Stimulated activated CD8-positive, alpha-beta memory T cell treated with anti-CD3 and anti-CD28 coated beads, Interleukin-12 subunit alpha, Interleukin-12 subunit beta, amount 100 ng/mL, for 4 hours (primary cell): Measurements from ENCODE around the gene ARHGAP21.
"Not testable (repeated sequence)": the region's sequence is repeated elsewhere in the genome, so short reads cannot be mapped to it uniquely, and the experiment has no call there.

Source experiments
- DNase-seq: peaks from one replicate; pipeline ENCODE4 v3.0.0-alpha.2; 2020; ENCODE audit warnings: low read depth

ARHGAP21 gene

DNA sequence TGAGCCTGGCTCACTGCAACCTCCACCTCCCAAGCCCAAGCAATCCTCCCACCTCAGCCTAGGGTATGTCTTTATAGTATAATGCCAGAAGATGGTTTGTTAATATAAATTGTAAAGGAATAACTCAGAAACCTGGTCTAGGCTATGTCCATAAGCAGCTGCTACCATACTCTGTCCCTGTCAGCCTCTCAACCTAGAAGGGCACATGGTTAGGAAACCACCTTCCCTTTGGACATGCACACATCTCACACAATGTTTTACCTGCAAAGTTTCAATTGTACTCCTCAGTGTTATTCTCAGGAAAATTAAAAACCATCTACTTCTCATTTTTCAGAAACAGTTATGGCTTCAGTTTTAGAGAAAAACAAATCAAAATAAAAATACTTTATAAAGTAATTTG lies 40.1 kb downstream of the ARHGAP21 start:
- no peak for DNase-seq

DNA sequence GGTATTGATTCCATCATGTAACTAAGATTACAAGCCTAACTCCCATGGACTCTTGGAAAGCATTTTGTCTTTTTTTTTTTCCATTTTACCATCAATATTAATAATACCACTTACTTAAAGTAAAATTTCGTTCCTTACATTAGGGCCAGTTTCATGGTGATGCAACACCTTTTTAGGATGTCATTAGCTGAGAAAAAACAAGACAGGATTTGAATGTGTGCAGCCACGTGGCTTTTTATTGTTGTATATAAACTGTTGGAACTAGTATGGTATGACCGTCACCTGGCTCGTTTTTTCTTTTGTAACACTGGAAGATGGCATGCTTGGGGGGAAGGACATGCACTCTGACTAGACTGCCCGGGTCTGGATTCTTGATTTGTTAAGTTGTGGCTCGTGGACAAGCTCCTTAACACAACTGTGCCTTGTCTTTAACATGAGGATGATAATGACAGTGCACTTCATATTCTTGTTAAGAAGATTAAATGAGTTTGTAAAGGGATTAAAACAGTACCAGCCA lies 42.1 kb downstream of the ARHGAP21 start:
- DNase-seq = no peak

DNA sequence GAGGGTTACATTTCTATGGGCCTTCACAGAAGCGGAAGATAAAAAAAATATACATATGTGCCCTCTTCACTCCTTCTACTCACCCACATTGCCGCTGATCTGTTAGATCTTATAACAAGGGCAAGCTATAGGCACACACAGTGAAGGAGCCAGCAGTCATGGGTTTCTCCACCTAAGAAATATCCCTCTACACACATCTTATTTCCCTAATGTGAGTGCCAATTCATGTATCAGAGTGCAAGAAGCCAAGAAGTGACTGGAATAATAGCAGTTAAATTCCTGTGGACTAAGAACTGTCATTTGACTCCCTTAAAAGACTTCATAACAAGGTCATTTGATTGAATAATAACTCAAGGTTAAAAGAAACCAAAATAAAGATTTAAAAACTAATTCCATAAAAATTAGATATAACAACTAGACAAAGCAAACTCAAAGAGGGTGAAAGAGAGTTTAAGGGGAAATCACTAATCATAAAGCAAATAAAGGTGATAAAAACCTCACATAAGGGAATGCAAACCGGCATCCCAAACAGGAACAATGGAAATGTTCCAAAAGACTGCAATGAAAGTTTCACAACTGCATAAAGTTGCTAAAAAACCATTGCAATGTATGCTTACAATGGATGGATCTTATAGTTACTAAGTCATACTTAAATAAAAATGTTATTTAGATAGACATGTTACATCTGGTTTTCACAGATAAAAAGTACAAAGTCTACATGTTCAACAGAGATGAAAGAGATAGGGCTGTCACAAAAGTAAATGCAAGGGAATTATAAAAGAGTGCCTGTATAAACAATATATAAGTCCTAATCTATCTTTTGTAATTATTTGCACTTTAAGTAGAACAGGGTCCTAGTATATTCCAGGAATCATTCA lies 42.8 kb downstream of the ARHGAP21 start:
- no peak for DNase-seq

DNA sequence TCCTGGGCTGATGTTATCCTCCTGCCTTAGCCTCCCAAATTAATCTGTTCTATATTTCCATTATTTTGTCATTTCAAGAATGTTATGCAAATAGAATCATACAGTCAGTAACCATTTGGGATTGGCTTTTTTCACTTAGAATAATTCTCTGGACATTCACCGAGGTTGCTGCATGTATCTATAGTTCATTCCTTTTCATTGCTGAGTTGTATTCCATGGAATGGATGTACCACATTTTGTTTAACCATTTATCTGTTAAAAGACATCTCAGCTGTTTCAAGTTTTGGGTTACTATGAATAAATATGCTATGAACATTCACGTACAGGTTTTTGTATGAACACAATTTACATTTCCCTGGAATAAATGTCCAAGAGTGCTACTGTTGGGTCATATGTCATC lies 44.9 kb downstream of the ARHGAP21 start:
- no peak for DNase-seq

DNA sequence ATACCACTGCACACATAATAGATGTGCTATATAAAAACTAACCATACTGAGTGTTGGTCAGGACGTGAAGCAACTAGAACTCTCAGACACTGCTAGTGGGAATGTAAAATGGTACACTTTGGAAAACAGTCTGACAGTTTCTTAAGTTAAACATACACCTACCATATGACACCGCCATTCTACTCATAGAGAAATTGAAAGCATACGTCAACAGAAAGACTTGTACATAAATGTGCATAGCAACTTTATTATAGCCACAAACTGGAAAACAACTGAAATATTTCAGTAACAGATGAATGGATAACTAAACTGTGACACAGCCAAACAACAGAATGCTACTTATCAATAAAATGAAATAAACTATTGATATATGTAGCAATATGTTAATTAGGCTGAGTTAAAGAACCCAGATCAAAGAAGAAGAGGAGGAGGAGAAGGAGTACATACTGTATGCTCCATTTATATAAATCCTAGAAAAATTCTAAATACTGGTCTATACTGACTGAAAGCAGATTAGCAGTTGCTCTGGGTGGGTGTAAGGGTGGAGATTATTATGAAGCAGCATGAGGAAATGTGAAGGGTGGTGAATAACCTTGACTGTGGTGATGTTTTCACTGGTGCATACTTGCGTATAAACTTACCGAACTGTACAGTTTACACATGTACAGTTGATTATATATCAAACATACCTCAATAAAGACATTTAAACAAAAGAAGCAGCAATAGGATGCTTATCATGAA lies 48.6 kb downstream of the ARHGAP21 start:
- no peak for DNase-seq

DNA sequence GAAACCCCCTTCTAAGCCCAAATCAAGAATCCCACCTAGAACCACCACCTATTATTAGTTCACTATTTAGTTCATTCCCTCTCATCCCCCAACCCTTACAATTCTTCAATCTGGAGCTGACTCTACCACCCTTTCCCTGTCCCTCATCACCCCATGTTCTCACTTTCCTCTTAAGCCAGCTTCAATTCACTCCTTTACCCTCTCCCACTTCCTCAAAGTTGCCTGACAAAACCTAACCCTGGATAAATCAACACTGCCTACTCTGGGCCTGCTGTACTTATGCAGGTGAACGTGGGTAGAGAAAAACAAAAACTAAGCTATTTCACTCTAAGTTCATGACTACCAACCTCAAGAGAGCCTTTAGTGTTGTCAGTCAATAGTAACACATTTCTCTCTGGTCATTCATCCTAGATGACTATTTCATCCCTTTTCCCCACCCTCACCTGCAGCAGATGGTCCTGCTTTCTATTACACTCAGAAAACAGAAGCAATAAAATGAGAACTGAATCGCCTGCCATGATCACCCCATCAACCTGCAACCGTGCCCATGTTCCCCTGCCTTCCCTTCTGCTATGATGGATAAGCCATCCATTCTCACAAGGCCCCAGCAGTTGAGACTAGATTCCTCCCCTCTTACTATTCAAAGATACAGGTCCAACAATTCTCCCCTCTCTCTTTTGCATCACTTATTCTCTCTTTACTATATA lies 52.6 kb downstream of the ARHGAP21 start:
- no peak for DNase-seq

DNA sequence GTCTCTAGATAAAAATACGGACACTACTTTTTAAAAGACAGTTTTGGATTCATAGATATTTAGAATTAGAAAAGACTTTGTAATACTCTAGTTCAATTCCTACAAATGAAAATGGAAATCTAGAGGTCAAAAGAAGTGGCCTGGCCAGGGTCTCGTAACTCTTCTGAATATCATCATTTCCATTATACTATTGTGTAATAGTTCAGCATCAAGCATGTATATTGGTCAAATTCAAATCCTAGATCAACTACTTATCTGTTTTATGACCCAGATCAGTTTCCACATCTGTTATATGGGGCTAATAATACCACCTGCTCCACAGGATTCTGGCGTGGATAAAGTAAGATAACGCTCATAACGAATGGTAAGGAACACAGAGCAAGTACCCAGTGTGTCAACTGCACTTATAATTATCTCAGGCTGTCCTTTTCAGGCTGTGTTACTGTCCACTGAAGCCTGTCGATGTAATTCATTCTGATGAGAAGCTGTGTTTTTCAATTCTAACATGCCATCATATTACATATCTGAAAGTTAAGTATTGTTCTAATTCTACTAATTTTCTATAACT lies 54.3 kb downstream of the ARHGAP21 start:
- DNase-seq = no peak

DNA sequence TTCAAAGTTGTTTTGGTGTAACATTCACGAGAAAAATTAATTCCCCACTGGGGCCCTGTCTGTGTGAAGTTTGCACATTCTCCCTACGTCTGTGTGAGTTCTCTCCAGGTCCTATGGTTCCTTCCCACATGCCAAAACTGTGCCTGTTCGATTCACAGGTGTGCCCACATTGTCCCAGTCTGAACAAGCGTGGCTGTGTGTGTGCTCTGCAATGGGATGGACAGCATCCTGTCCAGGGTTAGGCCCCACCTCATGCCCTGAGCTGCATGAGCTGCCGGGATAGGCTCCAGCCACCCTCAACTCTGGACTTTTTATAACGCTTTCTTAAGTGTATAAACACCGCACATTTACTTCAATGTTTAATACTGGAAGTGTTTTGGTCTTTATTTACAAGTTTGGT lies 55.4 kb downstream of the ARHGAP21 start:
- no peak for DNase-seq

DNA sequence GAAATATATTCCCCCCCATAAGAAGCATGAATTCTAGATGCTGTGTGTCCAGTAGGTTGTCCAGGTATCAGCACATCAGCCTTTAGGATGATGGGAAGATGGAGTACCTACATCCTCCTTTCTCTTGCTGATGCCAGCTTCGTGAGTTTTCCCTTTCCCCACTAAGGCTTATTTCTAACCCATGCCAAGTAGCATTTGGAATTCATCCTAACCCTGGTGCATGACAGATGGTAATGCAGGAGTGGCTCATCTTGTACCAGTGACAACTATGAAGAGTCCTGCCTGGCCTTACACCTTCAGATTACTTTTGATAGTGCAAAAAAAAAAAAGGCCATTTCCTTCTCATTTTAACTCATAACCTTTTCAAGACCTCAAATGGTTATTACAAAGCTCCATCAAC lies 58.7 kb downstream of the ARHGAP21 start:
- no peak for DNase-seq

DNA sequence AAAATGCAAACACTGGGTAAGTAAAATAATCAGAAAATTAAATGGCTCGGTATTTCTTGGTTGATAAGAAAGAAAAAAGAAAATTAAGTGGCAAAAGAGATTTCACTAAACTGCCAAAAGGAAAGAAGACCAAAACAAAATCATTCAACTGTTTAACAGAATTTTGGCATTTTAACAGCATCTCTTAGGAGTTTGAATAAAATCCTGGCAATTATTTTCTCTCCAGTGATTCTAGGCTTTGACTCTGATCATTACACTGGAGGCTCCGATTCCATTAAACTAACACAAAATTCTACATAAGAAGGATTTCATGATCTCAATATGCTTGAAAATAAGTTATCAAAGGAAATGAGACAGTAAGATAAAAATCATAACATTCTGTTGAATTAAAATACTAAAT lies 62.3 kb downstream of the ARHGAP21 start:
- no peak for DNase-seq

DNA sequence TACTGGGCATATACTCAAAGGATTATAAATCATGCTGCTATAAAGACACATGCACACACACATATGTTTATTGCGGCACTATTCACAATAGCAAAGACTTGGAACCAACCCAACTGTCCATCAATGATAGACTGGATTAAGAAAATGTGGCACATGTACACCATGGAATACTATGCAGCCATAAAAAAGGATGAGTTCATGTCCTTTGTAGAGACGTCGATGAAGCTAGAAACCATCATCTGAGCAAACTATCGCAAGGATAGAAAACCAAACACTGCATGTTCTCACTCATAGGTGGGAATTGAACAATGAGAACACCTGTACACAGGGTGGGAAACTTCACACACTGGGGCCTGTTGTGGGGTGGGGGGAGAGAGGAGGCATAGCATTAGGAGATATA lies 65.4 kb downstream of the ARHGAP21 start:
- DNase-seq = not testable (repeated sequence)

DNA sequence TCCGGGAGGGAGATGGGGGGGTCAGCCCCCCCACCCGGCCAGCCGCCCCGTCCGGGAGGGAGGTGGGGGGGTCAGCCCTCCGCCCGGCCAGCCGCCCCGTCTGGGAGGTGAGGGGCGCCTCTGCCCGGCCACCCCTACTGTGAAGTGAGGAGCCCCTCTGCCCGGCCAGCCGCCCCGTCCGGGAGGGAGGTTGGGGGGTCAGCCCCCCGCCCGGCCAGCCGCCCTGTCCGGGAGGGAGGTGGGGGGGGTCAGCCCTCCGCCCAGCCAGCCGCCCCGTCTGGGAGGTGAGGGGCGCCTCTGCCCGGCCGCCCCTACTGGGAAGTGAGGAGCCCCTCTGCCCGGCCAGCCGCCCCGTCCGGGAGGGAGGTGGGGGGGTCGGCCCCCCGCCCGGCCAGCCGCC lies 67.4 kb downstream of the ARHGAP21 start:
- not testable (repeated sequence) for DNase-seq

DNA sequence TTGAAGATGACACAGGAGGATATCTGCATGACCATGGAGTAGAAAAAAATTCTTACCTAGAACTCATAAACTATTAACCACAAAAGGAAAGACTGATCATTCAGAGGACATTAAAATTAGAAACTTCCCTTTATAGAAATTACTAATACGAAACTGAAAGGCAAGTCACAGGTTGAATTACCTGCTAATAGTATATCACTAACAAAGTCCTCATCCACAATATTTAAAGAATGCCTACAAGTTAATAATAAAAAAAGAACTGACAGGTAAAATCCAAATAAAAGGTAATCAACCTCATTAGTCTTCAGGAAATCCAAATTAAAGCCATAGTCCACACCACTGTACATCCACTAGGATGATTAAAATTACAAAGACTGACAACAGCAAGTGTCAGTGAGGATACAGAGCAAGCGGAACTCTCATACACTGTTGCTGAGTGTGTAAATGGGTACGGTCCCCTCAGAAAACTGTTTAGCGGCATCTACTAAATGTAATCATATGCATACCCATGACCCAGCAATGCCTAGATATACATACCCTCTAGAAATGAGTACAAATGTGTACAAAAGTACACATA lies 71.2 kb downstream of the ARHGAP21 start:
- no peak for DNase-seq

DNA sequence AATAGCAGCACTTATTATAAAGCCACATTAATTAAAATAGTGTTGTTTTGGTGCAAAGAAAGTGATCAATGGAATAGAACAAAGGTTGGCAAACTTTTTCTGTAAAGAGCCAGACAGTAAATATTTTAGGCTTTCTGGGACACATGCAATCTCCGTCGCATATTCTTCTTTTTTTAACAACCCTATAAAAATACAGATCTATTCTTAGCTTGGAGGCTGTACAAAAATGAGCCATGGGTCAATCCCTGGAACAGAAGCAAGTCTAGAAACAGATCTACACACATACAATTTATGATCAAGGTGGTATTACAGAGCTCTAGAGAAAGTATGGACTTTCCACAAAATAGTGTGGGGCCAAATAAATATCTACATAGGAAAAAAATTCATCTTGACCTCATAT lies 71.8 kb downstream of the ARHGAP21 start:
- DNase-seq = no peak

DNA sequence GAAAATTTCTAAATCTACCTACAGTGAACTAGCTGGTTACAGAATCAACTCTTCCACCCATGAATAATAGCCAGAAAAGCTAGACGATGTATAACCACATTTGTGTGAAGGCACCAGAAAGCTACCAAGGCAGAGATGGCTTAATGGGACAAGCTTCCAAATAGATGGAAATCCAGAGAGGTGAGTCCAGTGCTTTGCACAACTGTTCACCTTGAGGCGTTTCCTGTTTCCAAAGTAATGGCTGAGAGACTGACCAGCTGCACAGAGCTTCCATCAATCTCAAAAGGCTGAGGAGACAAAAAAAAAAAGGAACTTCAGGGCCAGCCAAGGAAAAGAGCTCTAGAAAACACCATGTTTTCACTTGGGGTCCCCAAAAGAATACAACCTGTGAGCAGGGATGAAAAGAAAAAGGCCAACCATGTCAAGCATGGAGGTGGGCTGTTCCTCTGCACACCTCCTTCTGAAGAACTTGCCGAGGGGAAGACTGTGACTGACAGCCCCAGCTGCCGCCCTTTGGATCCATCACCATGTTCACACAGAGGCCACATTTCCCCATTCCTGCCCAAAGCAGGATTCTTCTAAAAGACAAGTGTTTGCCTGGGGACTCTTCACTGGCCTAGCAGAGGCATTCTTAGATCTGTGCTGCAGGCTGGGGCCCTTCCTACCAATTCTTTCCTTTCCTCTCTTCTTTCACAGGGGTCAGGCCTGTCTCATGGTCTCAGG lies 72.9 kb downstream of the ARHGAP21 start:
- no peak for DNase-seq

DNA sequence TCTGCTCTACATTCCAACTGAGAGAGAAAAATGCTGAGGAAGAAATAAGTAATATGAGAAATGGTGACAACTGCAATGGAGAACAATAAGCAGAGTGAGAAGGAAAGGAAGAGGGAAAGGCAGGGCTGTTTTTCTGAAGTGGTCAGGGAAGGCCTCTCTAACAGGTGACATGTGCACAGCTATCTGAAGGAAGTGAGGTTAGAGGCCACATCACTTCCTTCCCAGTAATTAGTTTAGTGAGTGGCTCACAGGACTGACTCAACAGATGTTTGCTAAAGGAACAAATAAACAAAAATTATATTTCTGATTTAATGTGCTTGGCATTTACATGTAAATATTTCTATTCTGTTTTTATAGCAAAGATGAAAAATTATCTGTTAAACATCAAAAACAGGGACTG lies 77.9 kb downstream of the ARHGAP21 start:
- DNase-seq = no peak

DNA sequence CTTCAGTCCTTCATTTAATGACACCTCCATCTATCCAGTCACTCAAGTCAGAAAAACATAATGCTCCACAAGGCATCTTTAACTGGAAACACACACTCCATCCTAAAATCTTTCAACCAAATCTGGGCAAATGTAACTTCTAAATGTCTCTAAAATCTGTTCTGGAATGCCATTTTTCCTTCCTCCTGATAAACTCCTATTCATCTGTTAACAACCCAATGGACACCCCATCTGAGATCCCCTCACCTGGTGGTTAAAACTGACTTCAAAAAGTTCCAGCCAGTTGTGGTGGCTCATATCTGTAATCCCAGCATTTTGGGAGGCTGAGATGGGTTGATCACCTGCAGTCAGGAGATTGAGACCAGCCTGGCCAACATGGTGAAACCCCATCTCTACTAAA lies 78.7 kb downstream of the ARHGAP21 start:
- DNase-seq = no peak

DNA sequence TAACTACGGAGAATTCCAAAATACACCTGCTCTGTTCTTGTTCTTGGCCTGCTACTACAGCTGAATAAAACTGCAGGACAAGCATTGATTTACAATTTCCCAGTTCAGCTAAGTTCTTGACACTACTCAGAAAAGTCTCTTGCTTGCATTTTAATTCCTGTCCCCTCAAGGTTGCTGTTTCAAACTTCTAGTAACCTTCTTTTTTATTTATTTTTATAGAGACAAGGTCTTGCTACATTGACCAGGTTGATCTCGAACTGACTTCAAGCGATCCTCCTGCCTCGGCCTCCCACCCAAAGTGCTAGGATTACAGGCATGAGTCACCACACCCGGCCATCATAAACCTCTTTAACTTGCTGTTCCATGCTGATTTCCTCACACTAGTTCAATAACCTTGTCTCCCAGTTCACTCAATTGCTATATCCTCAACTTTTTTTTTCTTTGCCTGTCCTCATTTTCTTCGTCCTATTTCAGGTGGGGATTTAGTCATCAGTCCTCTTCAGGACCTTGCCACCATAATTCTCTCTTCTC lies 79.9 kb downstream of the ARHGAP21 start:
- DNase-seq = no peak

DNA sequence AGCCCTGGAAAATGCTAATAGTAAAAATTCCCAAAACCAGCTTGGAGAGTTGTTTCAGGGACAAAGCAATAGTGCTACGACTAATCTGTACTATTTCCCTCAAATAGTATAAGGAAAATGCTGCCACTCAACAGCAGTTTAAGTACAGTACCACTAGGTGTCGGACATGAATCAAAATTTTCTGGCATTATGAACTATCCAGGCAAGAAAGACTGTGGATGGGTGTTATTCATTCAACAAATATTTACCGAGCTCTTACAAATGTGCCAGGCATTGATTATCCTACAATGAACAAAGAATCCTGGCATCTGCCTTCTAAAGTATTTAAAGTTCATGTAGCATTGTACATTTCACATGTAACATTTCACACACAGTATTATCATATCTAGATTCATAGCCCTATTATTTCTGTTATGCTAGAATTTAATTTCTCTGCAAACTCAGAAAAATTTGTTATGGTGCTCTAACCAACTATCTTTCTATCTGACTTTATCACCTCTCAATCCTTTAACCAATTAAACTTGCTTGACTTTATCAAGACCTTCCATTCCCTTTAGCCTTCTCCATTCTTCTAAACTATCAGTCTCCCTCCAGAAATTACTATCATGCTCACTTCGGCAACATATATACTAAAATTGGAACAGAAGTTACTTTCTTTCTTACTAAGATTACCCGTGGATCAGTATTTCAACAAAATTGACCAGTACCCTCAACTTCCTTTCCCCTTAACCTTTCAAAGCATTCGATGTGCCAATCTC lies 80.6 kb downstream of the ARHGAP21 start:
- no peak for DNase-seq

DNA sequence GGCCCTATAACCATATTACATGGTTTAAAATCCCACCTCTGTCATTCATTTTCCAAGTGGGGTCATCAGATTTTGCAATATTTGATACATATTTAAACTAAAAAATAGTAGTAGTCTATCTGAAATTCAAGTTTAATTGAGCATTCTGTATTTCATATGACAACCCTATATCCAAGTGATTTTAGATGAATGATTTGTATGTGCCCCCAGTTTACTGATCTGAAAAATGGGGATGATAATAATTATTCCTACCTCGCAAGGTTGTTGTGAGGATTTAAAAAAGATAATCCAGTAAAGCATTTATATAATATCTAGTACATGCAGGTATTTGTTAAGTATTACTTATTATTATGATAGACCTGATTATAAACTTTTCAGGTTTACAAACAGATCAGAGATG lies 84.6 kb downstream of the ARHGAP21 start:
- DNase-seq = no peak
